GM21515 (cell line): ENCODE results near the gene FOXA2.
"Not testable (repeated sequence)": the region's sequence is repeated elsewhere in the genome, so short reads cannot be mapped to it uniquely, and the experiment has no call there.

ENCODE experiments used
- ATAC-seq: cut with Tn5 transposase; IDR thresholded peaks from one replicate; pipeline ENCODE4 v1.9.1; 2021; ENCODE audit not compliant: unreplicated experiment

The FOXA2 gene

DNA sequence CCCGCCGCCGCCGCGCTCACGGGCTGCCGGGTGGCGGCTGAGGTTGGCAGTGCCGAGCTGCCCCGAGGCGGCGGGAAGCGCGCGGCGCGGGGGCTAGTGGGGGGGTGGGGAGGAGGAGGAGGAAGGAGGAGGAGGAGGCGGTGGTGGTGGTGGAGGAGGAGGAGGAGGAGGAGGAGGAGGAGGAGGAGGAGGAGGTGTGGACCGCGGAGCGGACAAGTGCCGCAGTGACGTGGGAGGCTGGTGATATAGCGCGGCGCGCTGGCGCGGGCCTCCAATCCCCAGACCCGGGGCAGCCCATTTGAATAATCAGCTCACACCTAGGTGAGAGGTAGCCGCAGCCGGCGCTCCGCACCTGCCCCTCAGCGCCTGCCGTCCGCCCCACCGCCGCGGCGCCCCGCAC is at the start of gene FOXA2:
FOXA2 (minus strand) TSS at position 51 of the 400 bp plus-strand sequence. CDS start 294 bp downstream, outside the sequence.
- ATAC-seq, result no peak

- ATAC-seq, result no peak
Measured at GRCh38 chr20:22630701-22631100, 46.3 kb upstream of the FOXA2 start.

GRCh38 chr20:22629927-22630326 is 45.6 kb upstream of the FOXA2 start:
- ATAC-seq, result no peak

GRCh38 chr20:22629447-22629846 is 45.1 kb upstream of the FOXA2 start:
- no peak for ATAC-seq

DNA sequence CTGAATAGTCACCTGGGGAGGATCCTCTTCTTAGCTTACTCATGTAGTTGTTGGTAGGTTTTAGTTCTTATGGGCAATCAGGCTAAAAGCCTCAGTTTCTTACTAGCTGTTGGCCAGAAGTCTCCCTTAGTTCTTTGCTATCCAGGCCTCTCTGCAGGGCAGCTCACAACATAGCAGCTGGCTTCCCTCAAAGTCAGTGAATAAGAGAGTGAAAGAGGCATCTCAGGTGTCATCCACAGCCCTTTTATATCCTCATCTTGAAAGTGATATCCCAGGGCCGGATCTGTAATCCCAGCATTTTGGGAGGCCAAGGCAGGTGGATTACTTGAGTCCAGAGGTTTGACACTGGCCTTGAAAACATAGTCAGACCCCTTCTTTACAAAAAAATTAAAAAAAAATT is 42.1 kb upstream of the FOXA2 start:
- no peak for ATAC-seq

DNA sequence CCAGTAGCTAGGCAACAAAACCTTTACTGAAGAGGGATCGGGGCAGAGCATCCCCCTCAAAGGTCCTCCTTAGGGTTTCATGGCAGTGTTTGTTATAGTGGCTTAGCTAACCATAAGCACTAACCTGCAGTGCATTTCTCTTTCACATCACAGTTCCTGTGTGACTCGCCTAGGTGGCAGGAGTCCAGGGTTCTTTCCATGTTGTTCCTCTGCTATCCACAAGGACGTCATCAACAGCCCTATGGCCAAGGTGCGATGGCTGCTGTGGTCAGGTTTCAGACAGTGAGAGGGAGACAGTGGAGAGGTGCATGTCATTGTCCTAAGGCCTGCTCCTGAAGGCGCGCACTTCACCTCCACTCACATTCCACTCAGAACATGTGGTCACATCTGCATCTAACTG is 38.8 kb upstream of the FOXA2 start:
- ATAC-seq, result no peak

GRCh38 chr20:22620342-22620741 is 36.0 kb upstream of the FOXA2 start:
- no peak for ATAC-seq

DNA sequence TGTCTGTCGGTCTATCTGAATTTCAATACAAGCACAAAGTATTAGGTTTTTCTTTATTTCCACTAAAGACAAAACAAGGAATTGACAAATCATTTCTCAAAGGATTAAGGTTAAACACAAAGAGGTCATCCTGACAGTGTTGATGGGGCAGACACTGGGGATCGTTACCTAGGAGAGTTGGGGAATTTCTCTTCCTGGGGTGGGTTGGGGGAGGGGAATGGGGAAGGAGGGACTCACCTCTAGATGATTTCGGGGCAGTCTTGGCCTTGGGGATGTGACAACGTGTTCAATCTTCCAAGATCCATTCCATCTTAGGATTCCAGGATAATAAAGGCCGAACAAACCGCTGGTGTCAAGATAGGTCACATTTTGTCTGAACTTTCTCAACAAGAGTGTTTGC is 35.4 kb upstream of the FOXA2 start:
- no peak for ATAC-seq

DNA sequence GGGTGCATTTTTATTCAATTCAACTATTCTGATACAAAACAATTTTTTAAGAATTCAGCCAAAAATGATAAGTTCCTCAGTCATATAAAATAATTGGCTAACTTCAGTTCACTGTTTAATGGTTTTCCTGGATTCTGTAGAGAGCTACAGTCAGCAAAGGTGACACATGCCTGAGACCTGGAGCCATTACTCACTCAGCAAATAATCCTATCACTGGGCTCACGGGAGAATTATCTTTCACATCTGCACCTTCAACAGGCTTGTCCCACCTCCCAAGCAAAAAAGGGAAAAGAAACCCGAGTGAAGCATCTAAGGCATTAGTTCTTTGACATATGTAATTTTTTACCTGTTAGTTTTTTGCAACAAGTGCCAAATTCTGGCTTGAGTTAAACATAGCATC is 34.9 kb upstream of the FOXA2 start:
- no peak for ATAC-seq

DNA sequence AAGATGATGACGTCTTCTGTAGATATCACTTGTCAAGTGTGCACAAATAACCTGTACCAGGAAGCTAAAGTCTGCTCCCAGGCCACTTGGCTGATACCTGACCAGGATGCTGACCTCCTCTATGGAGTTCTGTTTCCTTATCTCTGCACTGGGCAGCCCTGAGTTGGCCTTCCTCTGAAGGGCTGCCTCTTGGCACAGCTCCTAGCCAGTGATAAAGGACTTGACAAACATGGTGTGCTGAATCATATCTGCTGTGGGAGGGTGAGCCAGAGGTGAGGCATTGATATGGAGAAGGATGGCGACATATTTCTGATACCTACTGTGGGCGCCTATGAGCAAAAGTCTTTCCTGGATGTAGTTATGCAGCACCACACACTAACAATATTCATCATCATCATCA is 32.8 kb upstream of the FOXA2 start:
- no peak for ATAC-seq

DNA sequence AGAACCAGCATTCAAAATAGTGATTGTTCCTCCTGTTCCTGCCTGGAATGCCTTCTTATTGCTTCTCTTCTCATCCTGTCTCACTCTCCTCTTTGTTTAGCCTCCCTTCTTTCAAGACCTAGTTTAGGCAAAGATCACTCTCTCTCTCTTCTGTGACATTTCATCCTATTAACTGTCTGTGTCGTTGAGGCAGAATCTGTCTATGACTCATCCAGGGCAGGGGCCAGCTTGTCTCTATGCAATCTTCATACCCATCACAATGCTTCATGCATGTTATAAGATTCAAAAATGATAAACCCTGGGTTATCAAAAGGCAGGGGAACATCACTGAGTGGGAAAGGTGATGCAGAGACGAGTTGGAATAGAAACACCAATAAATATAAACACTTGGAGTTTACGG is 32.2 kb upstream of the FOXA2 start:
- no peak for ATAC-seq

- ATAC-seq, result no peak
Measured at GRCh38 chr20:22615425-22615824, 31.1 kb upstream of the FOXA2 start.

GRCh38 chr20:22611636-22612035 is 27.3 kb upstream of the FOXA2 start:
- no peak for ATAC-seq

- no peak for ATAC-seq
Measured at GRCh38 chr20:22607695-22608094, 23.3 kb upstream of the FOXA2 start.

GRCh38 chr20:22604815-22605214 is 20.4 kb upstream of the FOXA2 start:
- no peak for ATAC-seq

DNA sequence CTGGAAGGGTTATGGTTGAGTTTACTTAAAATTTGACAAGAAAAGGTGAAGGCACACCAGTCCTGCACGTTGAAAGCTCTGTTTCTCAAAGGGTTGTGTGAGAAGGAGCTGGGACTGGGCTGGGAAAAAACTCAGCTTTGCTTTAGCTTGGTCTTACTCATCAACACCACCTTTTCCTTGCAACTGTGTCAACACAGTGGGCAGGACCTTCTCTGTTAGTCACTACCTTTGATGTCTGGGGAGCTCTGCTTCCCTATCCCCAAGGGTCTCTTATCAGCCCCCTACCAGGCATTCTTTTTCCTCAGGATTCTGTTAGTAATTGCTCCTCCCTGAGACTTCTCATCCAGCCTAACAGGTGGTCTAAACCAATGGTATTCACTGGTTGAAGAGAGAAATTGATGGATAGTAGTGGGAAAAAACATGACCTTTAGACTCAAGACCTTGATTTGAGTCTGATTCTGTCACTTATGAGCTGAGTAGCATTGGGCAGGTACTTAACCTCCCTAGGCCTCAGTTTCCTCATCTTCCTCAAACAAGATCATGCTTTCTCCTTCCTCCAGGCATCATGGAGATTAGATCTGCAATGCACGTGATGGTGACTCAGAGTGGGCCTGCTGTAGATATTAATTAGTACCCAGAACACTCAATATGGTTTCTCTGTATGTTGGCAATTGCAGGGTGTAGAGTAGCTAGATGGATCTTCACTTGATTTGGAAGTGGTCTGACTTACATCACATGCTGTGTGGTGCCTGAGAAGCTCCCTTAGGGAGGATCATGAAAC is 17.2 kb upstream of the FOXA2 start:
- no peak for ATAC-seq

- not testable (repeated sequence) for ATAC-seq
Measured at GRCh38 chr20:22599258-22599657, 14.9 kb upstream of the FOXA2 start.

DNA sequence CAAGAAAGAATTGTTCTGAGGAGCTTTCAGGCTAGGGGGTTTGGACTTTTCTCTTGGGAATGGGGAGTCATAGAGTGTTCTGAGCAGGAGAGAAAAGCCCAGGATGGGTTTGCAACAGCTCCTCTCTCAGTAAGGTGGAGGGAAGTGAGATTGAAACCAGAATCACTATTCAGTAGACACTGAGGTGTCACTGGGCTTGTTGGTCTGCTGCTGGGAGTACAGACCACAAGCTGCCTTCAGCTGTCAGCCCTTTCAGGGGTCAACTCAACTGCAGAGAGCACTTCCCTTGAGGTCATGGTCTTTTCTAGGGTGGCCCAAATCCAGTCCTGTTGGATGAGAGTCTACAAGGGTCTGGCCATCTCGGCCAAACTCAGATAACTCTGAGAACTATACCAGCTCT is 12.9 kb upstream of the FOXA2 start:
- ATAC-seq, result no peak

GRCh38 chr20:22590662-22591061 is 6.3 kb upstream of the FOXA2 start:
- ATAC-seq, result no peak

- ATAC-seq, result no peak
Measured at GRCh38 chr20:22586645-22587310, 2.4 kb upstream of the FOXA2 start.

DNA sequence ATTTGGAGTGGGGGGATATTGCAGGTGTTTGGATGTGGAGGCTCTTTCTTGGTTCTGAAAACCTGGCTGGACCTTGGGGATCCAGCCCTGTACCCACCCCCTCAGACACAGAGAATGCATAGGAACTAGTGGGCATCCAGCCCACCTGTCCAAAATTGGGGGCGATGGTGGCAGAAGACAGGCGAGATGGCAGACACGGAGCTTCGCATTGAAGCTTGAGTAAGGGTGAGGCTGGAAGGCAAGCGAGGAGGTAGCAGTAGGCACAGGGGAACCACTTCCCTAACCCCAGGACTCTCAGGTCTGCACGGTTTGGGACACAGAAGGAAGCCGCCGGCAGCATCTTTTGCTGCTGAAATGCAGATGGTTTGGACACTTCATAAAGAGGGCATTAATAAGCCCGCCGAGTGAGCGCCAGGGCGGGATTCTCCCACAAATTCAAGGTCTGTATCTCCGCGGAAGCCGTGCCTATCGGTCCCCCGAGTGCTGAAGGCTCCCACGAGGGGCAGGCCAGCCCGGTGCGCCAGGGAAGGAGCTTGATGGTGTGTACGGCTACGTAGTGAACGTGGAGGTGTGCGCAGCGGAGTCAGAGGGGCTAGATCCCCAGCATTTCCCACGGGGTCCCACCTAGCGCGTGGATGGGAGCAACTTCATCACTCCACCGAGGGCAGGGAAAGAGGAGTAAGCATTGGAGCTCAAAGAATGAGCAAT is 1.6 kb upstream of the FOXA2 start:
- no peak for ATAC-seq
